ENCODE data around the gene CDH11.

CDH11 gene

DNA sequence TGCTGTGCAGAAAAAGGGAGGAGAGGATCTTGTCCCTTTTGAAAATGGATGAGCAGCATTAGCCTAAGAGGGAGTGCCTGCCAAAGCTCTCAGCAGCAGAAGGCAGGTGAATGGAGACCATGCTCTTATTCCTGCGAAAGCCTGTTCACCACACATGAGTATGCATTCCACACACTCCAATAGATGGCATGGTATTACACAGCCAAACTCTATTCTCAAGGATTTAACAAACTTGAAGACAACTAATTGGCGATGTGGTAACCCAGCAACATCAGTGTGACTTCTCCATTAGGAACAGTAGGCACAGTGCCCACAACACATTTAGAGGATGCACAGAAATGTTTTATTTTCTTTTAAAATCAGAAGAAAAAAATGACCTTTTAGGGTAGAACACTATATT, 77.8 kb downstream of the CDH11 start:
- H3K27ac ChIP-seq (replicated peaks) = no peak overlapping the region
- no peak overlapping the region for H3K4me3 ChIP-seq (replicated peaks; ENCODE audit: insufficient read depth, low read length)
- no peaks in the 10 kb centered on the region for H3K27me3 ChIP-seq (ENCODE audit: insufficient read depth, poor library complexity, severe bottlenecking)
- DNase-seq (ENCODE audit: low read depth in 1 of 2, low spot score in 1 of 2) = no peak
- TF ChIP-seq SPI1 (IDR thresholded peaks at IDR 0.05; ENCODE audit: borderline replicate concordance, low read depth) = no peak
- TF ChIP-seq, protein P1, sequence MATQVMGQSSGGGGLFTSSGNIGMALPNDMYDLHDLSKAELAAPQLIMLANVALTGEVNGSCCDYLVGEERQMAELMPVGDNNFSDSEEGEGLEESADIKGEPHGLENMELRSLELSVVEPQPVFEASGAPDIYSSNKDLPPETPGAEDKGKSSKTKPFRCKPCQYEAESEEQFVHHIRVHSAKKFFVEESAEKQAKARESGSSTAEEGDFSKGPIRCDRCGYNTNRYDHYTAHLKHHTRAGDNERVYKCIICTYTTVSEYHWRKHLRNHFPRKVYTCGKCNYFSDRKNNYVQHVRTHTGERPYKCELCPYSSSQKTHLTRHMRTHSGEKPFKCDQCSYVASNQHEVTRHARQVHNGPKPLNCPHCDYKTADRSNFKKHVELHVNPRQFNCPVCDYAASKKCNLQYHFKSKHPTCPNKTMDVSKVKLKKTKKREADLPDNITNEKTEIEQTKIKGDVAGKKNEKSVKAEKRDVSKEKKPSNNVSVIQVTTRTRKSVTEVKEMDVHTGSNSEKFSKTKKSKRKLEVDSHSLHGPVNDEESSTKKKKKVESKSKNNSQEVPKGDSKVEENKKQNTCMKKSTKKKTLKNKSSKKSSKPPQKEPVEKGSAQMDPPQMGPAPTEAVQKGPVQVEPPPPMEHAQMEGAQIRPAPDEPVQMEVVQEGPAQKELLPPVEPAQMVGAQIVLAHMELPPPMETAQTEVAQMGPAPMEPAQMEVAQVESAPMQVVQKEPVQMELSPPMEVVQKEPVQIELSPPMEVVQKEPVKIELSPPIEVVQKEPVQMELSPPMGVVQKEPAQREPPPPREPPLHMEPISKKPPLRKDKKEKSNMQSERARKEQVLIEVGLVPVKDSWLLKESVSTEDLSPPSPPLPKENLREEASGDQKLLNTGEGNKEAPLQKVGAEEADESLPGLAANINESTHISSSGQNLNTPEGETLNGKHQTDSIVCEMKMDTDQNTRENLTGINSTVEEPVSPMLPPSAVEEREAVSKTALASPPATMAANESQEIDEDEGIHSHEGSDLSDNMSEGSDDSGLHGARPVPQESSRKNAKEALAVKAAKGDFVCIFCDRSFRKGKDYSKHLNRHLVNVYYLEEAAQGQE (IDR thresholded peaks at IDR 0.05; ENCODE audit: insufficient replicate concordance, low read depth) = no peak
- TF ChIP-seq, protein P2, sequence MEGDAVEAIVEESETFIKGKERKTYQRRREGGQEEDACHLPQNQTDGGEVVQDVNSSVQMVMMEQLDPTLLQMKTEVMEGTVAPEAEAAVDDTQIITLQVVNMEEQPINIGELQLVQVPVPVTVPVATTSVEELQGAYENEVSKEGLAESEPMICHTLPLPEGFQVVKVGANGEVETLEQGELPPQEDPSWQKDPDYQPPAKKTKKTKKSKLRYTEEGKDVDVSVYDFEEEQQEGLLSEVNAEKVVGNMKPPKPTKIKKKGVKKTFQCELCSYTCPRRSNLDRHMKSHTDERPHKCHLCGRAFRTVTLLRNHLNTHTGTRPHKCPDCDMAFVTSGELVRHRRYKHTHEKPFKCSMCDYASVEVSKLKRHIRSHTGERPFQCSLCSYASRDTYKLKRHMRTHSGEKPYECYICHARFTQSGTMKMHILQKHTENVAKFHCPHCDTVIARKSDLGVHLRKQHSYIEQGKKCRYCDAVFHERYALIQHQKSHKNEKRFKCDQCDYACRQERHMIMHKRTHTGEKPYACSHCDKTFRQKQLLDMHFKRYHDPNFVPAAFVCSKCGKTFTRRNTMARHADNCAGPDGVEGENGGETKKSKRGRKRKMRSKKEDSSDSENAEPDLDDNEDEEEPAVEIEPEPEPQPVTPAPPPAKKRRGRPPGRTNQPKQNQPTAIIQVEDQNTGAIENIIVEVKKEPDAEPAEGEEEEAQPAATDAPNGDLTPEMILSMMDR (IDR thresholded peaks at IDR 0.05; ENCODE audit: insufficient read depth, low read length) = no peak
- no peak for TF ChIP-seq GABPA (IDR thresholded peaks at IDR 0.05; ENCODE audit: low read depth)
- TF ChIP-seq POLR2AphosphoS5 (IDR thresholded peaks at IDR 0.05; ENCODE audit: low read depth) = no peak

DNA sequence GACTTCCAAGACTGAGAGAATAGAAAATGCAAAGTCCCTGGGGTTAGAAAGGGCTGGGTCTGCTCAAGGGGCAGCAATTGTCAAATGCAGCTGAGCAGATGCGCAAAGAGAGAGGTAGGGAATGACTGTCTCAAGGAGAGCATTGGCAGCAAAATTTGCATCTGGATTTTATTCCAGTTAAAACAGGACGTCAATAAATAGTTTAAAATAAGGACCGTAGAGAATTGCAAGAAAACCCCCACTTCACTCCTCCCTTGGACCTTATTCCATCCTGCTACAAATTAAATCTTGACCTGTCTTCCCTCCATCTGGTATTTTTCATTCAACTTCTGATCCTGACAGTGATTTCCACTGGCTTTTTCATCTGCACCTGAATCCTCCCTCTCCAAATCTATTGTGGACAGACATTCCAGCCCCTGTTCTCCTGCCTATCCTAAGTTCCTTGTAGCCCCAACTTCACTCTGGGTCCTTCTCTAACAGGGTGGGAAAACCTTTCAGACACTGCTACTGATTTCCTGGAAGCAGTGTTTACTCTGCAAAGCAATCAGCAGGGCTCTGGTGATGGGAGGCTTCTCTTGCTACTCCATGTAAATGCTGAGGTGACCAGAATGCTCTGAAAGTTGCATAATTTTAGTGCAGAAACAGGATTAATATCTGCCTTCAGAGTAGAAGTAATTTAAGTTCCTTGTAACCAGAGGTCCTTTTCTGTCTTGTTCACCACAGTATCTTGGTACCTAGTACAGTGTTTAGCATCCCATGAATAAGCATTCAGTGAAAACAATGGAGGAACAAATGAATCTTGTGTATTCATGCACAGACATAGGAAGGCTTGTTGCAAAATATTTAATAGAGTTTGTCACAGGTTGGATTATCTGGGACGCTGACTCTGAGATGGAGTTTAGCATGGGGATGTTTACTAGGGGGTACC, 79.2 kb downstream of the CDH11 start:
- no peak overlapping the region for H3K27ac ChIP-seq (replicated peaks)
- H3K27me3 ChIP-seq (ENCODE audit: insufficient read depth, poor library complexity, severe bottlenecking) = no peaks in the 10 kb centered on the region
- TF ChIP-seq GABPA (IDR thresholded peaks at IDR 0.05; ENCODE audit: low read depth) (no peak), POLR2AphosphoS5 (IDR thresholded peaks at IDR 0.05; ENCODE audit: low read depth) (no peak), SPI1 (IDR thresholded peaks at IDR 0.05; ENCODE audit: borderline replicate concordance, low read depth) (no peak)
- TF ChIP-seq, protein P2 (IDR thresholded peaks at IDR 0.05; ENCODE audit: insufficient read depth, low read length) = no peak
- TF ChIP-seq, protein P1 (IDR thresholded peaks at IDR 0.05; ENCODE audit: insufficient replicate concordance, low read depth) = no peak
- H3K4me3 ChIP-seq (replicated peaks; ENCODE audit: insufficient read depth, low read length) = no peak overlapping the region
- no peak for DNase-seq (ENCODE audit: low read depth in 1 of 2, low spot score in 1 of 2)

DNA sequence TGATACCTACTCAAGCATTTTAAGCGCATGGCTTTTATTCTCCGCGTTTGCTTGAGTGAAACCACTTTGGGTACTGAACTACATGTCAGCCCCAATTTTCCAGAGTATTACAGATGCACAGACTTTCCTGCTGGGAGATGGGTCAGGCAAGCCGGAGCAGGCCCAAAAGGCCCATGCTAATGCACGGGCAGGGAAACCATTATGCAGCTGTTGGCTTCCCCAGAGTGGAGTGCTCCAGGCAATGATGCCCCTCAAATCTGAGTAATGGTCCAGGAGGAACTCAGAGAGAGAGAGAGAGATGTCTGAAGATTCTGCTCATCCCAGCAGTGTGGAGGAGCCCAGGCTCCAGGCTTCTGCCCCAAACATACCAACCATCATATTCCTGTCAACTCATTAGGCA, 80.2 kb downstream of the CDH11 start:
- no peak for TF ChIP-seq SPI1 (IDR thresholded peaks at IDR 0.05; ENCODE audit: borderline replicate concordance, low read depth)
- no peak for TF ChIP-seq POLR2AphosphoS5 (IDR thresholded peaks at IDR 0.05; ENCODE audit: low read depth)
- TF ChIP-seq GABPA (IDR thresholded peaks at IDR 0.05; ENCODE audit: low read depth) = no peak
- TF ChIP-seq, protein P2 (IDR thresholded peaks at IDR 0.05; ENCODE audit: insufficient read depth, low read length) = no peak
- TF ChIP-seq, protein P1 (IDR thresholded peaks at IDR 0.05; ENCODE audit: insufficient replicate concordance, low read depth) = no peak
- no peak for DNase-seq (ENCODE audit: low read depth in 1 of 2, low spot score in 1 of 2)
- H3K27me3 ChIP-seq (ENCODE audit: insufficient read depth, poor library complexity, severe bottlenecking) = no peaks in the 10 kb centered on the region
- H3K4me3 ChIP-seq (replicated peaks; ENCODE audit: insufficient read depth, low read length) = no peak overlapping the region
- H3K27ac ChIP-seq (replicated peaks) = no peak overlapping the region
